DND-41 (cell line): ENCODE data around the gene MTA2.

ENCODE experiments used
- ATAC-seq: fragments of 200-7000 bp; cut with Tn5 transposase; 3 replicates; pipeline ENCODE4 v1.9.1; 2021; ENCODE audit warnings: low read depth; ENCODE audit not compliant: insufficient read depth
- DNase-seq: peaks from one replicate; pipeline ENCODE4 v3.0.0-alpha.2; 2020
- H2AFZ ChIP-seq: 2 replicates; pipeline ENCODE4 v1.6.0; 2012; ENCODE audit warnings: low read depth, low read length
- H3K27ac ChIP-seq: 2 replicates; pipeline ENCODE4 v1.5.1; 2012; ENCODE audit warnings: low read length, inconsistent platforms
- H3K27me3 ChIP-seq: fragments of 200-600 bp; sonication (generic); 2 replicates; pipeline ENCODE4 v1.6.0; 2012; ENCODE audit warnings: low read length, mild to moderate bottlenecking, inconsistent platforms; ENCODE audit not compliant: insufficient read depth, poor library complexity
- H3K36me3 ChIP-seq: 2 replicates; pipeline ENCODE4 v1.5.1; 2012; ENCODE audit warnings: low read length, inconsistent platforms; ENCODE audit not compliant: insufficient read depth
- H3K4me1 ChIP-seq: 2 replicates; pipeline ENCODE4 v1.5.1; 2012; ENCODE audit warnings: mild to moderate bottlenecking, low read length; ENCODE audit not compliant: insufficient read depth
- H3K4me2 ChIP-seq: 2 replicates; pipeline ENCODE4 v1.6.0; 2012; ENCODE audit warnings: mild to moderate bottlenecking, moderate library complexity, low read length, inconsistent platforms; ENCODE audit not compliant: insufficient read depth
- H3K4me3 ChIP-seq, 2 experiments: fragments of 200-600 bp in 1 of 2; shearing (Covaris generic) in 1 of 2; 2 replicates each; pipeline ENCODE4 v1.5.1; 2012 to 2016; ENCODE audit warnings: inconsistent platforms in 2 of 2, low read length in 2 of 2, mild to moderate bottlenecking in 2 of 2, low read depth in 1 of 2, moderate library complexity in 1 of 2
- H3K79me2 ChIP-seq: 2 replicates; pipeline ENCODE4 v1.6.0; 2012; ENCODE audit warnings: low read length, inconsistent platforms; ENCODE audit not compliant: insufficient read depth
- H3K9ac ChIP-seq: 2 replicates; pipeline ENCODE4 v1.6.0; 2012; ENCODE audit warnings: low read depth, mild to moderate bottlenecking, inconsistent platforms, low read length, moderate library complexity
- H3K9me3 ChIP-seq: 2 replicates; pipeline ENCODE4 v1.5.1; 2012; ENCODE audit warnings: low read length, moderate library complexity, mild to moderate bottlenecking, inconsistent platforms; ENCODE audit not compliant: insufficient read depth, severe bottlenecking
- H4K20me1 ChIP-seq: 2 replicates; pipeline ENCODE4 v1.6.0; 2012; ENCODE audit warnings: low read length; ENCODE audit not compliant: insufficient read depth
- CTCF ChIP-seq: IDR thresholded peaks from 2 replicates; pipeline ENCODE4 v1.5.1; 2012; ENCODE audit warnings: borderline replicate concordance, low read length, moderate library complexity, mild to moderate bottlenecking; ENCODE audit not compliant: poor library complexity, severe bottlenecking; ENCODE audit errors: extremely low read depth
- EZH2 ChIP-seq: IDR thresholded peaks from 3 replicates; pipeline ENCODE4 v1.6.1; 2012; ENCODE audit warnings: borderline replicate concordance, low read depth, mild to moderate bottlenecking, moderate library complexity, low read length, inconsistent platforms; ENCODE audit not compliant: severe bottlenecking

Gene MTA2

DNA sequence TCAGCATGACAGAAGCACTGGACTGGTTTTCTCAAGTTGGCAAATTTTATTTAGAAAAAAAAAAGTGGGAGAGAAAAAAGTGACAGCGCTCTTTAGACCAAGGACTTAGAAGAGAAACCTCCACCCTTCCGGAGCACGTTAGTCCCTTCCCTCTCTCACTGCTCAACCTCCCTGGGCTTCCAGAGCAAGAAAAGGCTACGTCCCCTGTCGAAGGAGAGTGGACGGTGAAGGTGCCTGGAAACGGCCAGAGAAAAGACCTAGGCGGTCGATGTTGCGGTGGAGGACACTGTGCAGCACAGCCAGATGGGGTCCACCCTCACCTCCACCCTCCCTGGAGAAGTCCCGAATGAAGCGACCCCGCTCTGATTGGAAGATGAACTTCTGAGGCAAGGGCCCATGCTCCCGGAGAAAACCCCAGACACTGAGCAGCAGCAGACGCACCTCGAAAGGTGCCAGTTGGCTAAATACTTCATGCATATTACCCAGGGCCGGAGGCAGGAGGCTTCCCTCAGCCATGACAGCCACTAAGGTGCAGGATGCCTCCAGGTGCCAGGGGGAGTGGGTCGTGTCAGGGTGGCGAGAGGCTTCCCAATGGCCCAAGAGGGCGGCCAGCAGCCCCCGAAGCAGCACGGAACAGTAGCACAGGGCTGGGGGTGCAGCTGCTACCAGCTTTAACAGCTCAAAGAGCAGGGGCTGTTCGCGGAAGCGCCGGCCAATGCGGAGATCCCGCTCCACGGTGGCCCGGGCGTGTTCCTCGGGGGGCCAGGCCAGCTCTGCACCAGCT lies 45.4 kb upstream of the MTA2 start:
- no peaks in the 10 kb centered on the region for H3K27me3 ChIP-seq
- peak overlapping the region; percentile 66 for H3K27ac ChIP-seq
- ATAC-seq (no peak; the same call in 2 of the 3 replicates), DNase-seq (no peak)
- H3K9ac ChIP-seq, result peak overlapping the region; percentile 43
- peaks cover 81% of the 10 kb centered on the region for H3K79me2 ChIP-seq
- H3K4me3 ChIP-seq, result peak overlapping the region in 1 of 2 experiments; percentile 49; a peak in 2 of 4 replicates
- H4K20me1 ChIP-seq, result peaks cover 16% of the 10 kb centered on the region
- H3K9me3 ChIP-seq, result no peaks in the 10 kb centered on the region
- peaks cover 49% of the 10 kb centered on the region for H3K36me3 ChIP-seq
- peak overlapping the region; percentile 48; the same call in 1 of the 2 replicates for H2AFZ ChIP-seq
- TF ChIP-seq EZH2, result no peak
- TF ChIP-seq CTCF, result no peak
- peak overlapping the region; percentile 70 for H3K4me2 ChIP-seq
- H3K4me1 ChIP-seq, result peaks cover 45% of the 10 kb centered on the region

DNA sequence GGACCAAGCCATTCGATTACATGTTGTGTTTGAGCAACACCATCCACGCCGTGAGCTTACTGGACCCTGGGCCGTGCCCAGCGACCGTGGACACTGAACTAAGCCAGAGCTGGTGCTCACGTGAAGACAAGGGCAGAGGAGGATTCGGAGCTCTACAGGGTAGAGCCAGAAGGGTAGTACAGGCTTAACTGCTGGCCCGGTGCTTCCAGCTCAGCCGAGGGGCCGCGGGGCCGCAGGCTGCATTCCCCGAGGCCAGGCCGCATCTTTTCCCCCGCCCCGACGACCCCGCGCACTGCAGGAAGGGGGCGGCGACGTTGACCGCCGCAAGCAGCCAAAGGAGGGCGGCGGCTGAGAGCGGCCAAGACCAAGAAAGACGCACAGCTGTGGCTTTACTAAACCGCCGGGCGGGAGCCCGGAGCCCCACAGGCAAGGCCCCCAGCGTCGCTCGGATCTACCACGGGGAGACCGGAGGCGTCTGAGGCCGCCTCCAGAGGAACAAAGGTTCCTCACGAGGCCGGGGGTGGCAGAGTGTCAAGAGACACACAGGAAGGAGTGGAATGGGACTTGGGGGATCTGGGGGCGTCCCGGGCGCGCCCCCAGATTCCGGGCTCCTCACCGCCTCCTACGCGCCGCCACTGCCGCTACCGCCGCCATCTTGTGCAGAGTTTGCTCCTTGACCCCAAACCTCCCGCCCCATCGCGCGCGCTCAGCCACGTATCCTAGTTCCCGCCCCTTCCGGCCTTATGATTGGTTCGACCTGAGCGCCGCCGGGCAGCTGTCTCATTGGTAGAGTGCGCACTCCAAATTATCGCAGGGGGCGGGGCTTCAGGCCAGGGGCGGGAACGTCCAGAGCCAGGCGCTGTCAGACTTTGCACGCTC lies 44.5 kb upstream of the MTA2 start, which contains the start of gene GANAB:
TSS of gene GANAB (minus strand) at position 668 of the 879 bp plus-strand sequence. CDS start at position 654, 14 bp downstream.
- Histone ChIP-seq H3K4me2 (peak within 1 kb of the TSS; percentile 85), H3K4me1 (peaks cover 36% of the 10 kb centered on the region), H3K27me3 (no peaks in the 10 kb centered on the region), H3K9ac (peak within 1 kb of the TSS; percentile 92), H3K79me2 (peaks cover 81% of the 10 kb centered on the region), H3K27ac (peak within 1 kb of the TSS; percentile 87), H2AFZ (peak within 1 kb of the TSS; percentile 72), H4K20me1 (peaks cover 16% of the 10 kb centered on the region), H3K4me3 (peak within 1 kb of the TSS; percentile 37 to 63; a peak in 3 of 4 replicates), H3K9me3 (no peaks in the 10 kb centered on the region), H3K36me3 (peaks cover 49% of the 10 kb centered on the region)
- TF ChIP-seq CTCF (no peak), EZH2 (no peak)
- peak; percentile 96 for ATAC-seq
- peak; percentile 99 for DNase-seq

DNA sequence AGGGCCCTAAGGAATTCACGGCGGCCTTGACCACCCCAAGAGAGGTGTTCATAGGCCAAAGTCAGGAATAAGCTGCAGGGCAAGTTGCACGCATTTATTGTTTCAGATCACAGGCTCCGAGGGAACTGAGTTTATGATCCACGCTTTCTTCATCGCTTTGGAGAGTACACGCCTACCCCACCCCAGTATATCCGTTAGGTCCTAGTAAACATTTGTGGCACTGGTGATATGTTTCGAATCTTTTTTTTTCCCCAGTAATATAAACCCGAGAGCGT lies 43.9 kb upstream of the MTA2 start:
- Histone ChIP-seq H2AFZ (peak overlapping the region; percentile 72; the same call in 1 of the 2 replicates), H3K79me2 (peaks cover 82% of the 10 kb centered on the region)

More for the DNA sequence above, 43.9 kb upstream of the MTA2 start:
- Histone ChIP-seq H3K27ac (peak overlapping the region; percentile 87), H3K36me3 (peaks cover 47% of the 10 kb centered on the region), H3K27me3 (no peaks in the 10 kb centered on the region), H3K9me3 (no peaks in the 10 kb centered on the region), H3K4me1 (peaks cover 36% of the 10 kb centered on the region), H3K4me2 (peak overlapping the region; percentile 85), H3K9ac (peak overlapping the region; percentile 92), H3K4me3 (peak overlapping the region; percentile 37 to 63; a peak in 3 of 4 replicates), H4K20me1 (peaks cover 16% of the 10 kb centered on the region)
- TF ChIP-seq CTCF, result no peak
- TF ChIP-seq EZH2, result no peak
- ATAC-seq (no peak), DNase-seq (no peak)
